ENCODE data around the gene PDE1A.
A peak's percentile ranks its signal among the peaks of the same experiment; 100 is the strongest.
"Not testable (repeated sequence)": the region's sequence is repeated elsewhere in the genome, so short reads cannot be mapped to it uniquely, and the experiment has no call there.

The PDE1A gene

GRCh38 chr2:182404975-182405561, 21.8 kb downstream of the PDE1A start:
- DNase-seq = peak; percentile 29

DNA sequence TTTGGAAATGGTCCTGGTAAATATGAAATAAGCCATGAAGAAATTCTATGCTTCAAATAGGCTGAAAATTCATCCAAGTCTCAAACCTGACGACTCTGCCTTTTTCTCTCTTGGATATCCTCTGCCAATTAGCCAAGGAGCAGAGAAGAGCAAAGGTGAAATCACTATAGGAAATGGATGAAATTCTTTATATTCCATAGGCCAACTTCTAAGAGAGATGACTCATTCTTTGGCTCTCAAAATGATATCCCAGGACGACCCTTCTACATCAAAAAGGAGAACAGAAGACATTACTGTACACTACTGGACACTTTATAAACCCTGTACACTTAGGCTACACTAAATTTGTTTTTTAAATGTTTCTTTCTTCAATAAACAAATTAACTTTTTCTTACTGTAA, 22.7 kb downstream of the PDE1A start:
- DNase-seq = no peak

GRCh38 chr2:182393270-182393760, 33.5 kb downstream of the PDE1A start:
- DNase-seq = no peak

GRCh38 chr2:182391443-182391842, 35.4 kb downstream of the PDE1A start:
- no peak for DNase-seq

- DNase-seq = not testable (repeated sequence)
Observed at GRCh38 chr2:182386267-182386880, 40.5 kb downstream of the PDE1A start.

- no peak for DNase-seq
Observed at GRCh38 chr2:182384860-182385259, 42.0 kb downstream of the PDE1A start.

DNA sequence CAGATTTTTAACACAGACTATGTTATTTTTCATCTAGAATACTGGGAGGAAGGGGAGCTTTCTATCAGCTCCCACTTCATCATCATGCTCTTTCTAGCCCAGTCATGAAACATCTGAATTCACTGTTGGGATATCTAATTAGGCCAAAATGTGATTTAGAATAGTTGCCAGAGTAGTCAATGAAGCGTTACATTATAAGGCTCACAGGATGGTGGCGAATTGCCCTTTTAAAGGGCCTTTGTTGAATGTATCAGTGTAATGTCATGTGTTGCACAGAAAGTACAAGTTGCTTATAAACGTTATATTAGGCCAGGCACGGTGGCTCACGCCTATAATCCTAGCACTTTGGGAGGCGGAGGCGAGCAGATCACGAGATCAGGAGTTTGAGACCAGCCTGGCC, 45.6 kb downstream of the PDE1A start:
- DNase-seq = no peak

GRCh38 chr2:182379241-182379640, 47.6 kb downstream of the PDE1A start:
- no peak for DNase-seq

DNA sequence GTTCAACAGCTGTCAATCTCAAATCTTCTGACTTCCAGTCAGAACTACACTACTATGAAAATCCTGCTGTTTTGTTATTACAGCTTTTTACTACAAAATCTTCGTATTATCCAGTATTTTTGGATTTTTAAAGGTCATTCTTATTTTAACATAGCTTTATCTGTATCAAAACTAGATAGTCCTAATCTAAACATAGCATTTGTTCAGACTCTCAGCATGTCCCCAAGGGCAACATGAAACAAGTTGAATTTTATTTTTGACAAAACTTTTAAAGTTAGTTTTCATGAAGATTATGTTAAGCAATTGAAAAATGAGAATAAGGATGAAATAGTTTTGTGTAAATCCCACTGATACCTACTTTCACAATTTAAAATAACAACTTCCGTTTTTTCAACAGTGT, 48.1 kb downstream of the PDE1A start:
- DNase-seq = no peak

- no peak for DNase-seq
Observed at GRCh38 chr2:182377467-182377866, 49.4 kb downstream of the PDE1A start.

DNA sequence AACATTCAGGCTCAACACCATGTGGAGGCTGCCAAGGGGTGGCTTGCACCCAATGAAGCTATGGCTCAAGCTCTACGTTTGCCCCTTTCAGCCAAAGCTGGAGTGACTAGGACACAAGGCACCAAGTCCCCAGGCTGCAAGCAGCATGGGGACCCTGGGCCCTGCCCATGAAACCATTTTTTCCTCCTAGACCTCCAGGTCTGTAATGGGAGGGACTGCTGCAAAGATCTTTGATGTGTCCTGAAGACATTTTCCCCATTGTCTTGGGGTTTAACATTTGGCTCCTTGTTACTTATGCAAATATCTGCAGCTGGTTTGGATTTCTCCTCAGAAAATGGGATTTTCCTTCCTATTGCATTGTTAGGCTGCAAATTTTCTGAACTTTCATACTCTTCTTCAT, 51.0 kb downstream of the PDE1A start:
- DNase-seq = no peak

DNA sequence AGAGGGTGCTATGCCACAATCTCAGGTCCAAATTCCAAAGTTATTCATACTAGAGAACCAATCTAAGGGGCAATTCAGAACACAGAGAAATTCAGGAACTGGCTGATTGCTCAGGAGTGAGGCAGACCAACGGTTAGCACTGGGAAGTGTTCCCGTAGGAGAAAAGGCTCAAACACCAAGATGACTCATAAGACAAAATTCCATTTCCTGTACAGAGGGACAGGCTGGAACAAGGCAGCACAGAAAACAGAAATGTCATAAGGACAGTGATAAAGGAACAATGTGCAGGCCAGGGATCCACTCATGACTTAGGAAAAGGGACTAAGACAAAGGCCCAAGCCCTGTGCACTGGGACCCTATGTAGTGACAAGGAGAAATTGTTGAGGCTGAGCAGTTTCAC, 54.2 kb downstream of the PDE1A start:
- DNase-seq = no peak

GRCh38 chr2:182368996-182369395, 57.8 kb downstream of the PDE1A start:
- no peak for DNase-seq

DNA sequence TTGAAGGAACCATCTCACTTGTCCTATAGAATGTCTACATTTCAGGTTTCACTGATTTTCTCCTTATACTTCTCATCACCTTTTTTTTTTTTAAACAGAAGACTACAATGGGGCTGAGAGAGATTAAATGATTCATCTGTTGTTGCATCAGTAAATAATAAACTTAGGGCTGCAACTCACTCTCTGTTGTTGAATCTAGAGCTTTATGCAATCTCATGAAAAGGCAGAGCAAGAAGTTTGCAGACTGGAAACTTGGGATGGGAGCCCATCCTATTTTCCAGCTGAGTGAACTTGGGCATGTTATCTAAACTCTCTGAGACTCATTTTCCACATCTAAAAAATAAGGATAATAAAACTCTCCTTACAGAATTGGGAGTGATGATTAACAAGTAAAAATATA, 58.4 kb downstream of the PDE1A start:
- DNase-seq = no peak

- DNase-seq = no peak
Observed at GRCh38 chr2:182367401-182367800, 59.4 kb downstream of the PDE1A start.

DNA sequence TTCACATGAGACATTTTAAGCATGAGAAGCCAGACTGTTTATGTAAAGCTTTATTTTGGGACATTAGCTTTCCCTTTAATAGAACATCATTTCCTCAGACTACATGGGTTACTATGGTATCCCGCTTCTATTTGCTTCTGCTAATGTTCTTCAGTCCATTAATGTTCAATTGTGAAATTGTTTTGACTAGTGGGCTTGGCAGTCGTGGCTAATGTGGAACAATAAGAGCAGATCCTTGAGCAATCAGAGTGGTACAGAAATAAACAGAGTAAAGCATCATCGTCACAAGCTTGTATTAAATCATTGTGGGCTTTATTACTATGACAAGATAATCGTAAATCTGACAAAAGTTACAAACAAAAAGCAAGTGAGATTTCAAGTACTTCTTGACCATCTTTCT, 60.2 kb downstream of the PDE1A start:
- DNase-seq = no peak

DNA sequence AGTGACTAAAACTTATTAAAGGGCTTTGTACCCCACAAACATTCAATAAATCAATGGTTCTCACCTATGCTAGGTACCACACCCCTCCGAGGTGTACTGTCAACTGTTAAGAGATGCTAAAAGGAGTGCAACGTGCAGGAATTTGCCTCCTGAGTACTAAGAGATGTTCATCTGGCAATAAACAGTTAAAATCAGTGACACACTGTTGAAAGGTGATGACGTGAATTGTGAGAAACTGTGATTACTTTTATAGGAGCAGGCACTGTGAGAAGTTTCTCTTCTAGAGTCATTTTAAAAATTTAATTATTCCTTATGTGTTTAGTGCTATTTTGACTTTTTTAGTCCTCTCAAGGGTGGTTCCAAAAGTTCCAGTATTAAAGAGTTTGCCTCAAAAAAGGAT, 61.0 kb downstream of the PDE1A start:
- DNase-seq = no peak

DNA sequence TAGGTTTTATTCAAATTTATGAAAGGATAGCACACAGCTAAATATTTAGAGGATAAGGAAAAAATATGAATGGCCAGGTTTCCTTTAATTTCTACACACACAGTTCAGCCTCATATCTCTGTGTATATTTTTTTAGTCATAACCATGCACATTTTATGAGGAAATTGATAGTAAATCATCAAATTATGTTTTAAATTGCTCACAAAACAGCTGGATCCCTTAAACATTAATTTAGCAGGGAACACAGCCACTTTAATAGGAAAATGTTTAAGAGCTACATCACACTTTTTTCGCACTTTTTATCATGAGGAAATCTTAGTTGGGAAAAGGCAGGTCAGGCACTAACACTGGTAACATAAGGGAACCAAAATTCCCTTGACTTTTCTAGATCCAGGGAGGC, 65.4 kb downstream of the PDE1A start:
- DNase-seq = no peak

- no peak for DNase-seq
Observed at GRCh38 chr2:182360663-182361260, 66.1 kb downstream of the PDE1A start.

- DNase-seq = no peak
Observed at GRCh38 chr2:182359990-182360662, 66.7 kb downstream of the PDE1A start.

DNA sequence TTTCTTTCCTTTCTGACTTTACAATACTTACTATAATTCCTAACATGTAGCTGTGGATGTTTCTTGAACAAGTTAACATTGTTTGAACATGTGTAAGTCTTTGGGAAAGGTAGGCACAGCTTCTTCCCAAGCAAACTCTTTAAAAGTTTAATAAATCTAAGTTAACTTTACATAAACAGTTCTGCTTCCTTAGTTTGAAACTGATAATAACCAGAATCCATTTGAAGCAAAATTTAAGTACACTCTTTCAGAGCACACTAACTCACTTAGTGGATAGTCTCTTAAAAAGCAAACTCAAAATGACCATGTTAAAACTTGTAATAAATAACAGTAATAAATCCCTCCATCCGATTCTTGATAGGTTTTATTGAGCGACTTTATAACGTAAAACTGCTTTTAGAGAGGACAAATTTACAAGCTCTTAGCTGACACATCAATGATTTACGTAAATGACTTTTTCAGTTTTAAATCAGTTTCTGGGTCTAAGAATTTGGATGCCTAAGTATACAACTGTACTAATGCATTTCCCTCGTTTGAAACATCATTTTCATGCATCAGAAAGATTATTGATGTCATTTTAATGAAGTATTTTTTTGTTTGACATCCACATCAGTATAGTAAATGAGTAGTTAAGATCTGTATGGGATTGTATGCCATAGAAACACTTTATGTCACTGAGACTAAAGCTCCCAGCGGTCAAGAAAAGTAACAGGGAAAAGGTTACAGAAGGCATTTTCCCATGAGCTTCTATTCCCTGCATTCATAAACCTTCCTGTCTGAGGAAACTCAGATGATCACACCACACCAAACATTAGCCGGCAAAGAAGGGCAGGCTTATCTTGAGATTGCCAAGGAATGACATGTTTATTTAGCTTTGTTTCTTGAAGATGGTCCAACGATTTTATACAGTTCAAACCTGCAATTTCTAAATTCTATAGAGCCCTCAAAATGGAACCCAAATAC, 67.5 kb downstream of the PDE1A start:
- no peak for DNase-seq

GRCh38 chr2:182358601-182359000, 68.2 kb downstream of the PDE1A start:
- DNase-seq = no peak

- no peak for DNase-seq
Observed at GRCh38 chr2:182355815-182356214, 71.0 kb downstream of the PDE1A start.

Data from femur (tissue), 1 donor.